ENCODE results near the gene METTL16. TPM values are rescaled to one million over a fixed set of nuclear protein-coding genes. Genes with fewer than 3 reads are reported as not detected.

Gene METTL16
- total RNA-seq, 1 experiment from 2014 or later: 21.2 TPM

Other genes with a start within 250 kb of the METTL16 start
- gene SMG6, start 208.1 kb downstream of the METTL16 start, total RNA-seq (2014; rRNA removed; shearing (Covaris generic)): 22.8 and 23.8 TPM in 2 replicates
- 21.4 and 39.2 TPM in 2 replicates for gene SRR, start 207.9 kb downstream of the METTL16 start, total RNA-seq (2014; rRNA removed; shearing (Covaris generic))
- gene TSR1, start 175.4 kb downstream of the METTL16 start, total RNA-seq (2014; rRNA removed; shearing (Covaris generic)): 117 and 127 TPM in 2 replicates
- 34.5 and 40.2 TPM in 2 replicates for gene SGSM2, start 174.4 kb downstream of the METTL16 start, total RNA-seq (2014; rRNA removed; shearing (Covaris generic))
- gene MNT, start 110.8 kb downstream of the METTL16 start, total RNA-seq (2014; rRNA removed; shearing (Covaris generic)): 1.2 and 1.7 TPM in 2 replicates
- gene PAFAH1B1, start 81.8 kb upstream of the METTL16 start, total RNA-seq (2014; rRNA removed; shearing (Covaris generic)): 127 and 128 TPM in 2 replicates
- 41.2 and 47.9 TPM in 2 replicates for gene CLUH, start 199.9 kb upstream of the METTL16 start, total RNA-seq (2014; rRNA removed; shearing (Covaris generic))
- not detected in 2 replicates for gene CCDC92B, start 237.8 kb upstream of the METTL16 start, total RNA-seq (2014; rRNA removed; shearing (Covaris generic))